K562 (cell line): Measurements from ENCODE around the gene FLRT1.

ENCODE experiments used
- DNMT1 ChIP-seq: fragments of 450-650 bp; IDR thresholded peaks from 2 replicates; pipeline ENCODE4 v1.6.1; 2016; ENCODE audit warnings: antibody characterized with exemption, mild to moderate bottlenecking
- SMAD3 ChIP-seq: fragments of 450-650 bp; formaldehyde crosslinking; conservative IDR thresholded peaks from 2 replicates; pipeline ENCODE4 v1.4.0; 2020; ENCODE audit warnings: mild to moderate bottlenecking
- SRF ChIP-seq, 2 experiments: fragments of 250-450, 450-650 bp in 1 of 2; sonication (Bioruptor Pico) in 1 of 2; sonication (generic) in 1 of 2; formaldehyde crosslinking; IDR thresholded peaks; 2 replicates each; pipeline versions ENCODE4 v1.5.0 to v1.5.1; 2020 to 2022; ENCODE audit warnings: mild to moderate bottlenecking in 1 of 2, missing genetic modification reagents in 1 of 2

- TF ChIP-seq SMAD3 (CRISPR knock-in tag), result no peak
- TF ChIP-seq SRF (CRISPR knock-in tag; IDR thresholded peaks at IDR 0.05), result no peak
- TF ChIP-seq DNMT1, result no peak
Measured at GRCh38 chr11:64003807-64004589, 31.7 kb upstream of the FLRT1 start.
